K562 (cell line): ENCODE measurements around the gene AGRN. TPM values are rescaled to one million over a fixed set of nuclear protein-coding genes. Genes with fewer than 3 reads are reported as not detected.
"Not testable (repeated sequence)": the region's sequence is repeated elsewhere in the genome, so short reads cannot be mapped to it uniquely, and the experiment has no call there.

Experiments used
- ATAC-seq: fragments of 200-7000 bp; cut with Tn5 transposase; 3 replicates; pipeline ENCODE4 v1.9.1; 2020; ENCODE audit warnings: moderate library complexity
- BruUV-seq: library from RNA; stranded (reverse); fragments of 400-500 nt; replicated peaks from 2 replicates; lab custom pipeline; 2021; lab: Mats Ljungman, UMichigan
- CTCF ChIA-PET: fragments of 300-600 bp; formaldehyde crosslinking; extraction: SDS; loops from one replicate; lab custom pipeline; 2021; ENCODE audit warnings: low intra/inter-chr PET ratio; lab: Yijun Ruan, JAX
- POLR2A ChIA-PET: fragments of 300-600, 350-650 bp; sonication (Branson Sonifier 250); formaldehyde crosslinking; extraction: SDS; loops from one replicate; lab custom pipeline; 2021; ENCODE audit warnings: antibody characterized with exemption, inconsistent platforms; lab: Yijun Ruan, JAX
- DNase-seq, 4 experiments: peaks; one replicate each; pipeline versions ENCODE4 v3.0.0 to v3.0.0-alpha.2; 2011 to 2018; ENCODE audit warnings: low spot score in 3 of 4, mixed read lengths in 3 of 4; ENCODE audit errors: extremely low read depth in 1 of 4
- FAIRE-seq: peaks from 2 replicates; lab custom pipeline; 2011; peaks lifted over from hg19 to GRCh38; lab: Jason Lieb, UNC
- H2AFZ ChIP-seq: 2 replicates; pipeline ENCODE4 v1.6.0; 2011; ENCODE audit warnings: low read depth, low read length, control low read depth, inconsistent platforms
- H3K27ac ChIP-seq: fragments of 200-600 bp; 3 replicates; pipeline ENCODE4 v1.8.0; 2011; ENCODE audit warnings: low read depth, mild to moderate bottlenecking, control low read depth, inconsistent platforms, low read length, moderate library complexity, mixed read lengths; ENCODE audit errors: extremely low read depth
- H3K27me3 ChIP-seq, 2 experiments: fragments of 300-600 bp in 1 of 2; 2 replicates in 1 of 2; 3 replicates in 1 of 2; pipeline versions ENCODE4 v1.6.0 to v1.8.0; 2011; ENCODE audit warnings: inconsistent platforms in 2 of 2, low read length in 2 of 2, mild to moderate bottlenecking in 1 of 2, mixed read lengths in 1 of 2, moderate library complexity in 1 of 2; ENCODE audit not compliant: control insufficient read depth in 2 of 2, insufficient read depth in 2 of 2
- H3K36me3 ChIP-seq: fragments of 300-600 bp; 3 replicates; pipeline ENCODE4 v1.8.0; 2011; ENCODE audit warnings: mild to moderate bottlenecking, low read length, inconsistent platforms; ENCODE audit not compliant: control insufficient read depth, insufficient read depth
- H3K4me1 ChIP-seq, 2 experiments: fragments of 200-600 bp in 1 of 2; replicated peaks in 1 of 2; 2 replicates in 1 of 2; 3 replicates in 1 of 2; pipeline versions ENCODE4 v1.5.1 to v1.8.0; 2011; ENCODE audit warnings: inconsistent platforms in 2 of 2, low read length in 2 of 2, mild to moderate bottlenecking in 1 of 2, mixed read lengths in 1 of 2, moderate library complexity in 1 of 2; ENCODE audit not compliant: control insufficient read depth in 2 of 2, insufficient read depth in 2 of 2
- H3K4me2 ChIP-seq: 2 replicates; pipeline ENCODE4 v1.6.1; 2011; ENCODE audit warnings: low read length, control low read depth, inconsistent platforms, mixed read lengths; ENCODE audit not compliant: insufficient read depth
- H3K4me3 ChIP-seq: fragments of 200-600 bp; sonication (generic), shearing (Covaris generic); 2 replicates; pipeline ENCODE4 v1.5.1; 2016; ENCODE audit warnings: control low read depth, inconsistent platforms
- H3K79me2 ChIP-seq: fragments of 200-600 bp; 3 replicates; pipeline ENCODE4 v1.8.0; 2011; ENCODE audit warnings: low read length, inconsistent platforms; ENCODE audit not compliant: control insufficient read depth, insufficient read depth
- H3K9ac ChIP-seq, 2 experiments: 2 replicates each; pipeline versions ENCODE4 v1.6.0 to v1.6.1; 2011; ENCODE audit warnings: low read depth in 2 of 2, low read length in 2 of 2, control low read depth in 1 of 2, inconsistent platforms in 1 of 2, mild to moderate bottlenecking in 1 of 2, mixed read lengths in 1 of 2; ENCODE audit not compliant: insufficient read depth in 1 of 2
- H3K9me1 ChIP-seq: one replicate; pipeline ENCODE4 v1.6.0; 2011; ENCODE audit warnings: inconsistent platforms, mild to moderate bottlenecking, low read length, moderate library complexity; ENCODE audit not compliant: control insufficient read depth, insufficient read depth
- H3K9me3 ChIP-seq: replicated peaks from 2 replicates; pipeline ENCODE4 v1.5.1; 2011; ENCODE audit warnings: low read depth, low read length, inconsistent platforms; ENCODE audit not compliant: control insufficient read depth, insufficient read depth
- H4K20me1 ChIP-seq: replicated peaks from 2 replicates; pipeline ENCODE4 v1.6.1; 2011; ENCODE audit warnings: low read length, inconsistent platforms, mixed read lengths; ENCODE audit not compliant: control insufficient read depth, insufficient read depth
- FOXM1 ChIP-seq, 2 experiments: fragments of 450-650 bp in 1 of 2; sonication (generic) in 1 of 2; formaldehyde crosslinking in 1 of 2; IDR thresholded peaks; 2 replicates each; pipeline versions ENCODE4 v1.6.1 to v1.9.0; 2017 to 2022; ENCODE audit warnings: low read depth in 2 of 2, mild to moderate bottlenecking in 2 of 2, missing genetic modification reagents in 1 of 2, moderate library complexity in 1 of 2
- POLR2G ChIP-seq: fragments of 200-400 bp; formaldehyde crosslinking; IDR thresholded peaks from 2 replicates; pipeline ENCODE4 v1.6.1; 2017; ENCODE audit warnings: low read depth, mild to moderate bottlenecking, antibody characterized with exemption, low read length, moderate library complexity
- VEZF1 ChIP-seq: fragments of 200-800 bp; sonication (Bioruptor generic); IDR thresholded peaks from 2 replicates; pipeline ENCODE4 v1.6.1; 2017; ENCODE audit warnings: missing genetic modification characterization, missing compliant biosample characterization
- ZBTB7A ChIP-seq: IDR thresholded peaks from 2 replicates; pipeline ENCODE4 v1.6.1; 2011; ENCODE audit warnings: low read depth, mild to moderate bottlenecking, low read length, moderate library complexity, borderline replicate concordance; ENCODE audit not compliant: control insufficient read depth
- ZNF121 ChIP-seq: sonication (generic); formaldehyde crosslinking; conservative IDR thresholded peaks from 2 replicates; pipeline ENCODE4 v1.8.0; 2022; ENCODE audit warnings: missing genetic modification reagents
- ZNF584 ChIP-seq: fragments of 200-800 bp; sonication (Bioruptor generic); IDR thresholded peaks from 2 replicates; pipeline ENCODE4 v1.6.1; 2016; ENCODE audit warnings: low read depth, mild to moderate bottlenecking, missing genetic modification characterization, missing compliant biosample characterization
- WGBS: fragments of 100-300 bp; shearing (Covaris generic); methylation state at CpG from one replicate; pipeline ENCODE4 v1.1.6; 2016; ENCODE audit warnings: low coverage, mixed read lengths; ENCODE audit not compliant: insufficient coverage; ENCODE audit errors: missing lambda C conversion rate; 5-methylcytosine and 5-hydroxymethylcytosine counted together
- in situ Hi-C: fragments of 300-500 bp; cut with MboI; formaldehyde crosslinking; loops from 4 replicates; pipeline ENCODE4 v1.15.0; 2018; ENCODE audit warnings: inconsistent platforms, mixed read lengths
- intact Hi-C: fragments of 100-400 bp; cut with micrococcal nuclease; formaldehyde crosslinking; loops from 2 replicates; pipeline ENCODE4 v1.14.2; 2022
- polyA plus RNA-seq, 8 experiments: library from polyadenylated mRNA; depleted of rRNA in 4 of 8; stranded (reverse) in 5 of 8; unstranded in 3 of 8; fragments of >200 nt; fragmentation: Nextera tagmentation in 2 of 8; fragmentation: Illumina TruSeq in 1 of 8; extraction: Ambion mirVana in 2 of 8; extraction: Trizol in 1 of 8; gene quantifications; 2 replicates each; pipeline versions ENCODE4 v1.2.1 to v1.2.3, GENCODE V29; 2011 to 2014; ENCODE audit warnings: inconsistent platforms in 1 of 8, missing spikeins in 1 of 8
- total RNA-seq, 7 experiments: library from RNA; depleted of rRNA in 6 of 7; stranded (reverse); fragments of >200 nt in 6 of 7; fragmentation: Illumina TruSeq in 2 of 7; extraction: Trizol in 2 of 7; gene quantifications; 2 replicates each; pipeline versions ENCODE4 v1.2.1 to v1.2.3, GENCODE V29; 2011 to 2021; ENCODE audit warnings: low replicate concordance in 1 of 7

AGRN gene
- total and polyA plus RNA-seq, 9 of the 15 experiments (the other 6 are each of a cell fraction or from before 2014, with no cell fraction given): 0.04 to 111 (median 18.1) TPM

DNA sequence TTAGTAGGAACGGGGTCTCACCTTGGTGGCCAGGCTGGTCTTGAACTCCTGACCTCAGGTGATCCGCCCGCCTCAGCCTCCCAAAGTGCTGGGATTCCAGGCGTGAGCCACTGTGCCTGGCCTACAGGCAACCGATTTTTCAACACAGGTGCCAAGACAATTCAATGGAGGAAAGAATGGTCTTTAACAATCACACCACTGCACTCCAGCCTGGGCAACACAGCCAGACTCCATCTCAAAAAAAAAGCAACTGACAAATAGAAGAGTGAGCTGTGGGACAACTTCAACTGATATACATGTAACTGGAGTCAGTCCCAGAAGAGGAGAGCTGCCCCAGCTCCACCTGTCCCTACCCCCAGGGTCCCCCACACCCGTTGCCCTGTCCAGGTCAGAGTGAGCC lies 25.4 kb upstream of the AGRN start:
- H3K9me3 ChIP-seq, H3K4me3 ChIP-seq, H3K4me2 ChIP-seq, in situ Hi-C loops, H4K20me1 ChIP-seq, H3K9me1 ChIP-seq, H3K27ac ChIP-seq, intact Hi-C loops, H3K79me2 ChIP-seq, BruUV-seq, FAIRE-seq, H2AFZ ChIP-seq, ATAC-seq, CTCF ChIA-PET, H3K36me3 ChIP-seq, H3K9ac ChIP-seq, DNase-seq: not testable (repeated sequence)
- Histone ChIP-seq H3K4me1 (peaks cover 0 to 45% of the 10 kb centered on the region in 2 experiments; a peak in 3 of 5 replicates), H3K27me3 (peaks cover 2 to 15% of the 10 kb centered on the region in 2 experiments; a peak in 4 of 5 replicates)
- WGBS: 19% methylated on average over 5 of the region's 6 CpGs
- 0 out of 2 replicates have a peak, but pooled peaks have one; percentile 40 for TF ChIP-seq ZNF121 (CRISPR knock-in tag)
- POLR2A ChIA-PET: interaction anchor here (0.7 to 1.5 kb wide), 2 partner anchors 11 to 52 kb away, joined by 3 to 5 read pairs; no protein-coding TSS in a partner anchor

GRCh38 chr1:995665-996633 lies 24.0 kb upstream of the AGRN start:
- FAIRE-seq (no peak), DNase-seq (peak in 1 of 4 experiments; percentile 16), ATAC-seq (no peak)
- H3K9me1 ChIP-seq: no peaks in the 10 kb centered on the region
- no peaks in the 10 kb centered on the region for H3K9me3 ChIP-seq
- H3K9ac ChIP-seq: no peak overlapping the region
- TF ChIP-seq FOXM1 (IDR thresholded peaks at IDR 0.05; ENCODE audit: low read depth) (no peak), FOXM1 (CRISPR knock-in tag; IDR thresholded peaks at IDR 0.05; ENCODE audit: low read depth) (no peak), ZBTB7A (0 out of 2 replicates have a peak, but pooled peaks have one; percentile 35), ZNF584 (CRISPR knock-in tag) (no peak), POLR2G (peak; percentile 37; the same call in 1 of the 2 replicates), VEZF1 (peak; percentile 26; the same call in 1 of the 2 replicates)
- intact Hi-C loops: no loop called here
- H3K27ac ChIP-seq: no peak overlapping the region
- in situ Hi-C loops: no loop called here
- no peak overlapping the region for H3K4me2 ChIP-seq
- no peaks in the 10 kb centered on the region for H3K36me3 ChIP-seq
- no peak overlapping the region for H3K4me3 ChIP-seq
- ChIA-PET POLR2A (interaction anchor here (0.7 to 1.9 kb wide), 4 partner anchors 9 to 13 kb away, joined by 4 to 8 read pairs (median 6); partner anchors contain the start of gene PERM1), CTCF (no interaction called here)
- no TSS peak for BruUV-seq
- peaks cover 3 to 59% of the 10 kb centered on the region in 2 experiments; a peak in 4 of 5 replicates for H3K4me1 ChIP-seq
- 11% methylated on average over 25 of the region's 30 CpGs for WGBS
- H4K20me1 ChIP-seq: peaks cover 9% of the 10 kb centered on the region; the same call in 1 of the 2 replicates
- peaks cover 0 to 8% of the 10 kb centered on the region in 2 experiments; a peak in 2 of 5 replicates for H3K27me3 ChIP-seq
- H2AFZ ChIP-seq: no peak overlapping the region
- peaks cover 8% of the 10 kb centered on the region; the same call in 2 of the 3 replicates for H3K79me2 ChIP-seq
